Measurements from ENCODE around the gene PLA2G2E.
"Not testable (repeated sequence)": the region's sequence is repeated elsewhere in the genome, so short reads cannot be mapped to it uniquely, and the experiment has no call there.

The PLA2G2E gene

GRCh38 chr1:19889656-19890055 lies 33.8 kb downstream of the PLA2G2E start:
- H3K4me3 ChIP-seq (replicated peaks; ENCODE audit: low read depth, low read length), result no peak overlapping the region
- no peak for TF ChIP-seq CTCF (IDR thresholded peaks at IDR 0.05; ENCODE audit: low read length, missing control alignments)
- DNase-seq (ENCODE audit: low read depth), result peak; percentile 29

DNA sequence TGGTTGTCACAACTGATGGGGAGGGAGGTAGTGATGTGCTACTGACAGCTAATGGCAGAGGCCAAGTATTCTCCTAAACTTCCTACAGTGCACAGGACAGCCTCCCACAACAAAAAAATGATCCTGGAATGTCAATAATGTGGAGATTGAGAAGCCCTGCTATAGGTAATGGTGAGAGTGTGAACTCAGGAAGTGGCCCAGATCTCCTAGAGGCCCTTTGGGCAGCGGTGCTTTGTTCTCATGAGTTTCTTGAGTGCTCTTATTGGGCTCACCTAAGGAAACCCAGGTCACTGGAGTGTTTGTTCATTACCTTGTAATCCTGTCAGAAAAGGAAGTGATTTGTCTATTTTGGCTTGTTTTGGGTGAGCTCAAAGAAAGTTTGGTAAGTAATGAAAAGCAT lies 35.3 kb downstream of the PLA2G2E start:
- H3K4me3 ChIP-seq (replicated peaks; ENCODE audit: low read depth, low read length), result no peak overlapping the region
- no peak for TF ChIP-seq CTCF (IDR thresholded peaks at IDR 0.05; ENCODE audit: low read length, missing control alignments)
- DNase-seq (ENCODE audit: low read depth), result no peak

GRCh38 chr1:19885821-19886220 lies 37.6 kb downstream of the PLA2G2E start:
- peak; percentile 35 for DNase-seq (ENCODE audit: low read depth)
- H3K4me3 ChIP-seq (replicated peaks; ENCODE audit: low read depth, low read length), result no peak overlapping the region
- TF ChIP-seq CTCF (IDR thresholded peaks at IDR 0.05; ENCODE audit: low read length, missing control alignments), result no peak

DNA sequence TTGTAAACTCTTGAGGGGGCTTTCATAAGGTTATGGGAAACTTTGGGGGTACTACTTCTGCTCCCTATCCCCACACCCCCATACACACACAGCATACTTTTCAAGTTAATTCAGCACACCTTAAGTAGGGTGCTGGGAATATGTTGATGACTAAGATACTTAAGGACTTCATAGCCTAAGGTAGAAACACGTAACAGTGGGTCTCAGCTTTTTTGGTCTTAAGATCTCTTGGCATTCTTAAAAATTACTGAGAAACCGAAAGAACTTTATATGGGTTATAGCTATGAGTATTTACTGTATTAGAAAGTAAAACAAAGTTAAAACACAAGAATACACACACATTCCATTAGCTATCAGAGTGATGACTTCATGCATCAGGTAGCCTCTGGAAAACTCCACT lies 39.1 kb downstream of the PLA2G2E start:
- TF ChIP-seq CTCF (IDR thresholded peaks at IDR 0.05; ENCODE audit: low read length, missing control alignments), result no peak
- no peak for DNase-seq (ENCODE audit: low read depth)
- H3K4me3 ChIP-seq (replicated peaks; ENCODE audit: low read depth, low read length), result no peak overlapping the region

GRCh38 chr1:19882111-19883071 lies 41.0 kb downstream of the PLA2G2E start, which contains the start of gene OTUD3:
Gene OTUD3 (plus strand): TSS chr1:19882395. CDS start chr1:19882514, 119 bp downstream.
- DNase-seq (ENCODE audit: low read depth), result peak; percentile 98
- peak within 1 kb of the TSS; percentile 84 for H3K4me3 ChIP-seq (replicated peaks; ENCODE audit: low read depth, low read length)
- peak; percentile 93 for TF ChIP-seq CTCF (IDR thresholded peaks at IDR 0.05; ENCODE audit: low read length, missing control alignments)

GRCh38 chr1:19880841-19881240 lies 42.6 kb downstream of the PLA2G2E start:
- not testable (repeated sequence) for H3K4me3 ChIP-seq (replicated peaks; ENCODE audit: low read depth, low read length); DNase-seq (ENCODE audit: low read depth)

DNA sequence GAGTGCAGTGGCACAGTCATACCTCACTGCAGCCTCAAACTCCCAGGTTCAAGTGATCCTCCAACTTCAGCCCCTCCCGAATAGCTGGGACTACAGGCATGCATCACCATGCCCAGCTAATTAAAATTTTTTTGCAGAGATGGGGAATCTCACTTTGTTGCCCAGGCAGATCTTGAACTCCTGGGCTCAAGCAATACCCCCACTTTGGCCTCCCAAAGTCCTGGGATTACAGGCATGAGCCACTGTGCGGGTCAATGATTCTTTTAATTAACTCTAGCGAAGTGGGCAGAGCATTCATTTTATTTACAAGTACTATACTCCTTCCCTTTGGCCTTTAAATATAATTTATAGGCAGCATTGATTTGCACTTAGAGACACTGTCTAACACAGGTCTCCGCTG lies 43.8 kb downstream of the PLA2G2E start:
- no peak overlapping the region for H3K4me3 ChIP-seq (replicated peaks; ENCODE audit: low read depth, low read length)
- no peak for DNase-seq (ENCODE audit: low read depth)
- TF ChIP-seq CTCF (IDR thresholded peaks at IDR 0.05; ENCODE audit: low read length, missing control alignments), result no peak
